Measurements from ENCODE around the gene CDC42SE1.
A peak's percentile ranks its signal among the peaks of the same experiment; 100 is the strongest.

GRCh38 chr1:151048645-151049032, 10.8 kb downstream of the CDC42SE1 start:
- TF ChIP-seq CTCF (IDR thresholded peaks at IDR 0.05) (peak; percentile 51), REST (IDR thresholded peaks at IDR 0.05; ENCODE audit: insufficient read depth in 1 of 2, low read depth in 2 of 2, low read length in 1 of 2) (no peak)

Measured in Panc1 (cell line).